ENCODE data around the gene SEMA3D. TPM values are rescaled to one million over a fixed set of nuclear protein-coding genes. Genes with fewer than 3 reads are reported as not detected.

Gene SEMA3D
- total and polyA plus RNA-seq, 2 donors (not counting 3 experiments of a cell fraction or from before 2014, with no cell fraction given), result 9.9 to 10.3 TPM

GRCh38 chr7:85065306-85065705 is 121.5 kb downstream of the SEMA3D start:
- no peak overlapping the region for H2AFZ ChIP-seq (ENCODE audit: low read depth, low read length)
- H3K36me3 ChIP-seq (ENCODE audit: control insufficient read depth in 2 of 2, extremely low read depth in 1 of 2, insufficient read depth in 2 of 2, low read length in 2 of 2), result no peaks in the 10 kb centered on the region
- no peaks in the 10 kb centered on the region for H4K20me1 ChIP-seq (replicated peaks; ENCODE audit: control insufficient read depth, extremely low read depth, insufficient read depth, low read length)
- no peaks in the 10 kb centered on the region for H3K79me2 ChIP-seq (ENCODE audit: control insufficient read depth, insufficient read depth, low read length)
- FAIRE-seq, result no peak
- DNase-seq (ENCODE audit: low read depth, low spot score), result no peak
- CTCF ChIA-PET, result interaction anchor here (1.0 to 1.2 kb wide), 3 partner anchors 10 to 34 kb away, joined by 3 to 5 read pairs (median 3); no protein-coding TSS in a partner anchor
- POLR2A ChIA-PET, result no interaction called here
- H3K9me1 ChIP-seq (replicated peaks; ENCODE audit: control insufficient read depth, extremely low read depth, insufficient read depth, low read length), result no peaks in the 10 kb centered on the region
- H3K27ac ChIP-seq (ENCODE audit: insufficient read depth, low read depth, low read length), result no peak overlapping the region
- dilution Hi-C loops (cut with MboI; ENCODE audit: extremely low pct_ligation_motif_present, low sequenced_read_pairs), result no loop called here
- no peaks in the 10 kb centered on the region for H3K9me3 ChIP-seq (replicated peaks; ENCODE audit: control insufficient read depth, insufficient read depth, low read length)
- no peak for TF ChIP-seq POLR2A (IDR thresholded peaks at IDR 0.05; ENCODE audit: low read depth, low read length)
- TF ChIP-seq, protein P1, sequence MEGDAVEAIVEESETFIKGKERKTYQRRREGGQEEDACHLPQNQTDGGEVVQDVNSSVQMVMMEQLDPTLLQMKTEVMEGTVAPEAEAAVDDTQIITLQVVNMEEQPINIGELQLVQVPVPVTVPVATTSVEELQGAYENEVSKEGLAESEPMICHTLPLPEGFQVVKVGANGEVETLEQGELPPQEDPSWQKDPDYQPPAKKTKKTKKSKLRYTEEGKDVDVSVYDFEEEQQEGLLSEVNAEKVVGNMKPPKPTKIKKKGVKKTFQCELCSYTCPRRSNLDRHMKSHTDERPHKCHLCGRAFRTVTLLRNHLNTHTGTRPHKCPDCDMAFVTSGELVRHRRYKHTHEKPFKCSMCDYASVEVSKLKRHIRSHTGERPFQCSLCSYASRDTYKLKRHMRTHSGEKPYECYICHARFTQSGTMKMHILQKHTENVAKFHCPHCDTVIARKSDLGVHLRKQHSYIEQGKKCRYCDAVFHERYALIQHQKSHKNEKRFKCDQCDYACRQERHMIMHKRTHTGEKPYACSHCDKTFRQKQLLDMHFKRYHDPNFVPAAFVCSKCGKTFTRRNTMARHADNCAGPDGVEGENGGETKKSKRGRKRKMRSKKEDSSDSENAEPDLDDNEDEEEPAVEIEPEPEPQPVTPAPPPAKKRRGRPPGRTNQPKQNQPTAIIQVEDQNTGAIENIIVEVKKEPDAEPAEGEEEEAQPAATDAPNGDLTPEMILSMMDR (IDR thresholded peaks at IDR 0.05; ENCODE audit: extremely low read depth in 1 of 2, insufficient read depth in 1 of 2, low read depth in 1 of 2, low read length in 2 of 2), result no peak
- TF ChIP-seq GATA2 (IDR thresholded peaks at IDR 0.05; ENCODE audit: insufficient read depth, insufficient read length, low read depth, low read length), result no peak
- TF ChIP-seq MYC (IDR thresholded peaks at IDR 0.05; ENCODE audit: low read depth, low read length), result no peak
- no peak for TF ChIP-seq MAX (IDR thresholded peaks at IDR 0.05; ENCODE audit: insufficient read depth, insufficient read length)
- no peak for TF ChIP-seq EZH2 (IDR thresholded peaks at IDR 0.05; ENCODE audit: borderline replicate concordance, low read depth, low read length, severe bottlenecking)
- intact Hi-C loops (cut with micrococcal nuclease), result no loop called here
- no peak overlapping the region for H3K9ac ChIP-seq (replicated peaks; ENCODE audit: extremely low read depth, insufficient read depth, low read length)
- no peaks in the 10 kb centered on the region for H3K27me3 ChIP-seq (ENCODE audit: control insufficient read depth in 2 of 2, insufficient read depth in 2 of 2, low read length in 2 of 2)
- no peak overlapping the region for H3K4me2 ChIP-seq (ENCODE audit: insufficient read depth, low read length)
- peaks cover 2% of the 10 kb centered on the region for H3K4me1 ChIP-seq (ENCODE audit: control insufficient read depth, extremely low read depth, insufficient read depth, low read length)
- no peak overlapping the region for H3K4me3 ChIP-seq (replicated peaks in 1 of 3; ENCODE audit: insufficient read depth in 1 of 3, low read depth in 1 of 3, low read length in 3 of 3)
- BruUV-seq (replicated peaks), result no TSS peak

DNA sequence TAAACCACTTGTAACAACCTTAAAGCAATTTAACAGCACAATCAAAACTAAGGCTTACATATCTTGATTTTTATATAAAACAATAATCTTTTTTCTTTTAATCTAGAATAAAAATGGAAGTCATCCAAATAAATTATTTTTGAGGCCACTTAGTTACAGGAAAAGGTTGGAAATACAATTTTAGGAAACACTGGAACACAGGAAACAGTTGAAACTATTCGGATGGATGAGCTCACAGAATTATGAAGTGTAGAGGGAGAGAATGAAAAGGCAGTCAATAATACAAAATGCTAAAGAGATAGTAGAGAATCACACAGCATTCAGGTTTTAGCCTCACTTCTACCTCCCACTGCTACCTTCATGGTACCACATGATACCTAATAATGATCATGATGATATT is 124.2 kb downstream of the SEMA3D start:
- Histone ChIP-seq H3K79me2 (ENCODE audit: control insufficient read depth, insufficient read depth, low read length) (no peaks in the 10 kb centered on the region), H3K4me3 (replicated peaks in 1 of 3; ENCODE audit: insufficient read depth in 1 of 3, low read depth in 1 of 3, low read length in 3 of 3) (no peak overlapping the region), H3K9me3 (replicated peaks; ENCODE audit: control insufficient read depth, insufficient read depth, low read length) (no peaks in the 10 kb centered on the region), H3K27ac (ENCODE audit: insufficient read depth, low read depth, low read length) (no peak overlapping the region), H3K36me3 (ENCODE audit: control insufficient read depth in 2 of 2, extremely low read depth in 1 of 2, insufficient read depth in 2 of 2, low read length in 2 of 2) (no peaks in the 10 kb centered on the region), H2AFZ (ENCODE audit: low read depth, low read length) (no peak overlapping the region), H3K4me2 (ENCODE audit: insufficient read depth, low read length) (no peak overlapping the region), H3K9me1 (replicated peaks; ENCODE audit: control insufficient read depth, extremely low read depth, insufficient read depth, low read length) (no peaks in the 10 kb centered on the region), H3K27me3 (ENCODE audit: control insufficient read depth in 2 of 2, insufficient read depth in 2 of 2, low read length in 2 of 2) (no peaks in the 10 kb centered on the region), H3K4me1 (ENCODE audit: control insufficient read depth, extremely low read depth, insufficient read depth, low read length) (no peaks in the 10 kb centered on the region), H4K20me1 (replicated peaks; ENCODE audit: control insufficient read depth, extremely low read depth, insufficient read depth, low read length) (no peaks in the 10 kb centered on the region), H3K9ac (replicated peaks; ENCODE audit: extremely low read depth, insufficient read depth, low read length) (no peak overlapping the region)
- DNase-seq (ENCODE audit: low read depth, low spot score) (no peak), FAIRE-seq (no peak)
- intact Hi-C loops (cut with micrococcal nuclease) (no loop called here), dilution Hi-C loops (cut with MboI; ENCODE audit: extremely low pct_ligation_motif_present, low sequenced_read_pairs) (no loop called here)
- TF ChIP-seq EZH2 (IDR thresholded peaks at IDR 0.05; ENCODE audit: borderline replicate concordance, low read depth, low read length, severe bottlenecking) (no peak), FOS (IDR thresholded peaks at IDR 0.05; ENCODE audit: borderline replicate concordance, insufficient read depth, low read length) (no peak), MYC (IDR thresholded peaks at IDR 0.05; ENCODE audit: low read depth, low read length) (no peak), MAX (IDR thresholded peaks at IDR 0.05; ENCODE audit: insufficient read depth, insufficient read length) (no peak)
- BruUV-seq (replicated peaks), result no TSS peak
- POLR2A ChIA-PET, result no interaction called here
- CTCF ChIA-PET, result interaction anchor here (0.8 to 1.0 kb wide), 2 partner anchors 8 to 123 kb away, joined by 3 read pairs; no protein-coding TSS in a partner anchor

Data from endothelial cell of umbilical vein (primary cell).